ENCODE data around the gene CCDC66. TPM values are rescaled to one million over a fixed set of nuclear protein-coding genes. Genes with fewer than 3 reads are reported as not detected.

CCDC66 gene
- total RNA-seq, 1 donor from 2014 or later: 52.7 TPM

GRCh38 chr3:56621681-56622080, 64.7 kb downstream of the CCDC66 start:
- H3K9me3 Mint-ChIP-seq (ENCODE audit: low read depth): no peaks in the 10 kb centered on the region
- H3K27me3 Mint-ChIP-seq: no peaks in the 10 kb centered on the region
- TF ChIP-seq, protein P1, sequence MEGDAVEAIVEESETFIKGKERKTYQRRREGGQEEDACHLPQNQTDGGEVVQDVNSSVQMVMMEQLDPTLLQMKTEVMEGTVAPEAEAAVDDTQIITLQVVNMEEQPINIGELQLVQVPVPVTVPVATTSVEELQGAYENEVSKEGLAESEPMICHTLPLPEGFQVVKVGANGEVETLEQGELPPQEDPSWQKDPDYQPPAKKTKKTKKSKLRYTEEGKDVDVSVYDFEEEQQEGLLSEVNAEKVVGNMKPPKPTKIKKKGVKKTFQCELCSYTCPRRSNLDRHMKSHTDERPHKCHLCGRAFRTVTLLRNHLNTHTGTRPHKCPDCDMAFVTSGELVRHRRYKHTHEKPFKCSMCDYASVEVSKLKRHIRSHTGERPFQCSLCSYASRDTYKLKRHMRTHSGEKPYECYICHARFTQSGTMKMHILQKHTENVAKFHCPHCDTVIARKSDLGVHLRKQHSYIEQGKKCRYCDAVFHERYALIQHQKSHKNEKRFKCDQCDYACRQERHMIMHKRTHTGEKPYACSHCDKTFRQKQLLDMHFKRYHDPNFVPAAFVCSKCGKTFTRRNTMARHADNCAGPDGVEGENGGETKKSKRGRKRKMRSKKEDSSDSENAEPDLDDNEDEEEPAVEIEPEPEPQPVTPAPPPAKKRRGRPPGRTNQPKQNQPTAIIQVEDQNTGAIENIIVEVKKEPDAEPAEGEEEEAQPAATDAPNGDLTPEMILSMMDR (IDR thresholded peaks at IDR 0.05; ENCODE audit: unreplicated experiment): no peak
- H3K4me3 Mint-ChIP-seq (ENCODE audit: low read depth): peak overlapping the region; percentile 32
- DNase-seq (ENCODE audit: low spot score, unreplicated experiment): no peak
- H3K27ac Mint-ChIP-seq: peak overlapping the region; percentile 88
- peaks cover 39% of the 10 kb centered on the region for H3K36me3 Mint-ChIP-seq (ENCODE audit: insufficient read depth)
- peaks cover 40% of the 10 kb centered on the region for H3K4me1 Mint-ChIP-seq (ENCODE audit: low read depth)

DNA sequence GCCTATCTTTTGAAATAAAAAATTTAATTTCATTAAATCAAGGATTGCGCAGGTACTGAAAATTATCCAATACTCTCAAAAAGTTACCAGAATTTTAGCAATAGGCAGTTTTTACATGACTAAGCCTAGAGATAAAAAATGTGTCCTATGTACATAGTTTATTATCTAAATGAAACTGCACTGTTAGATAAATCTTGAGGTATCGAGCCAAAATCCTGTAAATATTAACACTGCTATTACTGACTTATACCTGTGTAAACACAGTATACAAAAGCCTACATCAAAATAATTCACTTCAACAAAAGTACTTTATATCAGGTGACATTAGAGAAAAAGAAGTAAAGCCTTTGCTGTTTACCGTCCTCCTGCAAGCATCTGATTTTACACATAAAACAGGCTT, 65.4 kb downstream of the CCDC66 start:
- TF ChIP-seq, protein P1 (IDR thresholded peaks at IDR 0.05; ENCODE audit: unreplicated experiment): no peak
- peaks cover 44% of the 10 kb centered on the region for H3K36me3 Mint-ChIP-seq (ENCODE audit: insufficient read depth)
- H3K9me3 Mint-ChIP-seq (ENCODE audit: low read depth): no peaks in the 10 kb centered on the region

DNA sequence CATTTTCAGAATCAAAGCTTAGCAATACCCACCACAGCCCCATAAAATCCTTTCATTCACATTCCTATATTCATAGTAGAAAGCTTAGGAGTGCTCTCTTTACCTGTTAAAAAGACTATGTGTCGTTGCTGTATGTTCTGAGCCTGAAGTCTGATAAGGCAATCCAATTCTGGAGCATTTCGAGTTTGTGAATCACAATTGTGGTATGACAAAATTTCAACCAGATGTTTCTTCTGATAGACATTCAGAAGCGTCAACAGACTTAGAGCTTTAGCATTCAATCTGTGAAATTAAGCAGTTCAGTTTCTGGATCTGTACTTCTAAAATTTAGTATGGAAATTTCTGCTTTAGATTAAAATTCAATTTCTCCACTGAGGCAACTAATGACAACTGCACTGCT, 67.8 kb downstream of the CCDC66 start:
- TF ChIP-seq, protein P1 (IDR thresholded peaks at IDR 0.05; ENCODE audit: unreplicated experiment): no peak
- Mint-ChIP-seq H3K4me1 (ENCODE audit: low read depth) (peaks cover 53% of the 10 kb centered on the region), H3K4me3 (ENCODE audit: low read depth) (no peak overlapping the region), H3K36me3 (ENCODE audit: insufficient read depth) (peaks cover 44% of the 10 kb centered on the region), H3K9me3 (ENCODE audit: low read depth) (no peaks in the 10 kb centered on the region), H3K27ac (no peak overlapping the region), H3K27me3 (no peaks in the 10 kb centered on the region)
- no peak for DNase-seq (ENCODE audit: low spot score, unreplicated experiment)

More for the DNA sequence above, 65.4 kb downstream of the CCDC66 start:
- peak overlapping the region; percentile 20 for H3K4me3 Mint-ChIP-seq (ENCODE audit: low read depth)
- peaks cover 43% of the 10 kb centered on the region for H3K4me1 Mint-ChIP-seq (ENCODE audit: low read depth)
- peak overlapping the region; percentile 88 for H3K27ac Mint-ChIP-seq
- no peaks in the 10 kb centered on the region for H3K27me3 Mint-ChIP-seq
- no peak for DNase-seq (ENCODE audit: low spot score, unreplicated experiment)

DNA sequence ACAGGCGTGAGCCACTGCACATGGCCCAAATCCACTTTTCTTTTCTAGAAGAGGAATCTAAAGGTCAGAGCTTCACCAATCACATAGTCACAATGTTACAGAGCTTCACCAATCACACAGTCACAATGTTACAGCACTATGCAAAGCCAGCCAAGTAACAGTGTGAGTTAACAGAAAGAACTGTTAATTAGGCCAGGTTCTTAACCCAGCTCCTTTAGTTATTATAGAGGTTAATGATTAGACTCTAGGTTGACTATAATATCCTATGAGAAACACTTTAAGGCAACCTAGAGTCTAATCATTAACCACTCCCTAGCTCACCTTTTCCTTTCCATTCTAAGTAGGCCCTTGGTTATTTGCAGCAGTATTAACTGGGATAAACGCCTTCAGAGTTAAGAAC, 72.1 kb downstream of the CCDC66 start:
- TF ChIP-seq, protein P1 (IDR thresholded peaks at IDR 0.05; ENCODE audit: unreplicated experiment): no peak
- Mint-ChIP-seq H3K36me3 (ENCODE audit: insufficient read depth) (peaks cover 46% of the 10 kb centered on the region), H3K9me3 (ENCODE audit: low read depth) (no peaks in the 10 kb centered on the region), H3K4me3 (ENCODE audit: low read depth) (peak overlapping the region; percentile 21), H3K27ac (peak overlapping the region; percentile 80), H3K27me3 (no peaks in the 10 kb centered on the region), H3K4me1 (ENCODE audit: low read depth) (peaks cover 31% of the 10 kb centered on the region)
- no peak for DNase-seq (ENCODE audit: low spot score, unreplicated experiment)

GRCh38 chr3:56629451-56629850, 72.5 kb downstream of the CCDC66 start:
- DNase-seq (ENCODE audit: low spot score, unreplicated experiment): no peak
- TF ChIP-seq, protein P1 (IDR thresholded peaks at IDR 0.05; ENCODE audit: unreplicated experiment): no peak
- Mint-ChIP-seq H3K36me3 (ENCODE audit: insufficient read depth) (peaks cover 44% of the 10 kb centered on the region), H3K27me3 (no peaks in the 10 kb centered on the region), H3K4me3 (ENCODE audit: low read depth) (peak overlapping the region; percentile 17), H3K4me1 (ENCODE audit: low read depth) (peaks cover 31% of the 10 kb centered on the region), H3K27ac (peak overlapping the region; percentile 80), H3K9me3 (ENCODE audit: low read depth) (no peaks in the 10 kb centered on the region)
